Astrocyte (in vitro differentiated cells and primary cell): ENCODE measurements around the gene PTPRO. TPM values are rescaled to one million over a fixed set of nuclear protein-coding genes. Genes with fewer than 3 reads are reported as not detected.

Experiments used
- DNase-seq: peaks from one replicate; pipeline ENCODE4 v3.0.0-alpha.2; 2010; ENCODE audit warnings: low read depth
- FAIRE-seq: peaks from 2 replicates; lab custom pipeline; 2011; peaks lifted over from hg19 to GRCh38; lab: Jason Lieb, UNC
- H2AFZ ChIP-seq: 2 replicates; pipeline ENCODE4 v1.6.0; 2012; ENCODE audit warnings: low read depth, low read length, inconsistent platforms
- H3K27ac ChIP-seq: 2 replicates; pipeline ENCODE4 v1.5.1; 2011; ENCODE audit warnings: low read depth, low read length, inconsistent platforms
- H3K27me3 ChIP-seq: 2 replicates; pipeline ENCODE4 v1.6.0; 2011; ENCODE audit warnings: low read length, inconsistent platforms; ENCODE audit not compliant: insufficient read depth
- H3K36me3 ChIP-seq: 2 replicates; pipeline ENCODE4 v1.5.1; 2011; ENCODE audit warnings: low read length, inconsistent platforms; ENCODE audit not compliant: insufficient read depth
- H3K4me1 ChIP-seq: 2 replicates; pipeline ENCODE4 v1.5.1; 2011; ENCODE audit warnings: low read length, inconsistent platforms; ENCODE audit not compliant: insufficient read depth
- H3K4me2 ChIP-seq: 2 replicates; pipeline ENCODE4 v1.6.0; 2012; ENCODE audit warnings: low read length, inconsistent platforms
- H3K4me3 ChIP-seq: 2 replicates; pipeline ENCODE4 v1.5.1; 2011; ENCODE audit warnings: low read depth, mild to moderate bottlenecking, low read length, inconsistent platforms; ENCODE audit not compliant: insufficient read depth
- H3K79me2 ChIP-seq: 2 replicates; pipeline ENCODE4 v1.6.0; 2012; ENCODE audit warnings: mild to moderate bottlenecking, low read length, inconsistent platforms; ENCODE audit not compliant: insufficient read depth
- H3K9ac ChIP-seq: 2 replicates; pipeline ENCODE4 v1.6.0; 2012; ENCODE audit warnings: mild to moderate bottlenecking, low read length, inconsistent platforms
- H3K9me3 ChIP-seq: 2 replicates; pipeline ENCODE4 v1.5.1; 2012; ENCODE audit warnings: low read depth, mild to moderate bottlenecking, low read length, inconsistent platforms; ENCODE audit not compliant: insufficient read depth
- H4K20me1 ChIP-seq: 2 replicates; pipeline ENCODE4 v1.6.0; 2012; ENCODE audit warnings: low read length, inconsistent platforms; ENCODE audit not compliant: insufficient read depth
- H3K27ac Mint-ChIP-seq: one replicate; pipeline ENCODE4 v1.8.0; 2021; ENCODE audit warnings: mild to moderate bottlenecking, mixed read lengths; ENCODE audit not compliant: unreplicated experiment
- H3K27me3 Mint-ChIP-seq: one replicate; pipeline ENCODE4 v1.8.0; 2021; ENCODE audit warnings: low read depth, mixed read lengths; ENCODE audit not compliant: unreplicated experiment
- H3K36me3 Mint-ChIP-seq: one replicate; pipeline ENCODE4 v1.8.0; 2021; ENCODE audit warnings: low read depth, mixed read lengths; ENCODE audit not compliant: unreplicated experiment
- H3K4me1 Mint-ChIP-seq: one replicate; pipeline ENCODE4 v1.8.0; 2021; ENCODE audit warnings: low read depth, mixed read lengths; ENCODE audit not compliant: unreplicated experiment
- H3K4me3 Mint-ChIP-seq: one replicate; pipeline ENCODE4 v1.8.0; 2021; ENCODE audit warnings: mild to moderate bottlenecking, moderate library complexity, mixed read lengths; ENCODE audit not compliant: unreplicated experiment
- H3K9me3 Mint-ChIP-seq: one replicate; pipeline ENCODE4 v1.8.0; 2021; ENCODE audit warnings: mild to moderate bottlenecking, mixed read lengths; ENCODE audit not compliant: unreplicated experiment
- EZH2 ChIP-seq: IDR thresholded peaks from 2 replicates; pipeline ENCODE4 v1.6.1; 2012; ENCODE audit warnings: mild to moderate bottlenecking, low read length, inconsistent platforms; ENCODE audit not compliant: insufficient read depth
- total RNA-seq: library from RNA; stranded (reverse); gene quantifications from 2 replicates; pipeline ENCODE4 v1.2.1, GENCODE V29; 2021
- TF ChIP-seq, protein P1 (sequence below): IDR thresholded peaks from 2 replicates; pipeline ENCODE4 v1.5.1; 2011; ENCODE audit warnings: low read depth, mild to moderate bottlenecking, inconsistent platforms, low read length, moderate library complexity; ENCODE audit not compliant: insufficient read depth

PTPRO gene
- total RNA-seq, 1 donor from 2014 or later, result 0.39 TPM

DNA sequence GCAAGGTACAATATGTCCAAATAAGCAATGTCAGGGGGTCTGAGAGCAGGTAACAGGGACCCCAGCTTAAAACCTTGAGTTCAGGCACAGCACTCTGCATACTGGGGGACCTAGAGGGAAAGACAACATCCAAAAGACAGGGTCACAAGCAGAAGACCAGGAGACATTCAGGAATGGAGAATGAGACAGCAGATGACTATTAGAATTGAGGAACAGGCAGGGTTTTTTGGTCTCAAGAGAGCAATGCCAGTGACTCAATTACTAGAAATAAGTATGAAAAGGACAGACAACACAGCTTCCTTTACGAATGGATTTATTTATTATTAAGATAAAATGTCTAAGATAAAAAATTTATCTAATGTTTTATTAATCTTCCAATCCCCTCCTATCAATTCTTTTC is 223.0 kb downstream of the PTPRO start:
- H3K27ac Mint-ChIP-seq, result no peak overlapping the region
- Histone ChIP-seq H3K36me3 (no peaks in the 10 kb centered on the region), H3K4me1 (peaks cover 4% of the 10 kb centered on the region), H2AFZ (no peak overlapping the region), H4K20me1 (no peaks in the 10 kb centered on the region), H3K79me2 (no peaks in the 10 kb centered on the region), H3K9ac (no peak overlapping the region), H3K27ac (no peak overlapping the region), H3K27me3 (no peaks in the 10 kb centered on the region), H3K4me3 (no peak overlapping the region), H3K9me3 (no peaks in the 10 kb centered on the region), H3K4me2 (no peak overlapping the region)
- H3K36me3 Mint-ChIP-seq, result no peaks in the 10 kb centered on the region
- TF ChIP-seq, protein P1, sequence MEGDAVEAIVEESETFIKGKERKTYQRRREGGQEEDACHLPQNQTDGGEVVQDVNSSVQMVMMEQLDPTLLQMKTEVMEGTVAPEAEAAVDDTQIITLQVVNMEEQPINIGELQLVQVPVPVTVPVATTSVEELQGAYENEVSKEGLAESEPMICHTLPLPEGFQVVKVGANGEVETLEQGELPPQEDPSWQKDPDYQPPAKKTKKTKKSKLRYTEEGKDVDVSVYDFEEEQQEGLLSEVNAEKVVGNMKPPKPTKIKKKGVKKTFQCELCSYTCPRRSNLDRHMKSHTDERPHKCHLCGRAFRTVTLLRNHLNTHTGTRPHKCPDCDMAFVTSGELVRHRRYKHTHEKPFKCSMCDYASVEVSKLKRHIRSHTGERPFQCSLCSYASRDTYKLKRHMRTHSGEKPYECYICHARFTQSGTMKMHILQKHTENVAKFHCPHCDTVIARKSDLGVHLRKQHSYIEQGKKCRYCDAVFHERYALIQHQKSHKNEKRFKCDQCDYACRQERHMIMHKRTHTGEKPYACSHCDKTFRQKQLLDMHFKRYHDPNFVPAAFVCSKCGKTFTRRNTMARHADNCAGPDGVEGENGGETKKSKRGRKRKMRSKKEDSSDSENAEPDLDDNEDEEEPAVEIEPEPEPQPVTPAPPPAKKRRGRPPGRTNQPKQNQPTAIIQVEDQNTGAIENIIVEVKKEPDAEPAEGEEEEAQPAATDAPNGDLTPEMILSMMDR, result no peak
- TF ChIP-seq EZH2, result no peak
- FAIRE-seq (no peak), DNase-seq (no peak)
- peaks cover 9% of the 10 kb centered on the region for H3K4me1 Mint-ChIP-seq
- no peaks in the 10 kb centered on the region for H3K27me3 Mint-ChIP-seq
- no peak overlapping the region for H3K4me3 Mint-ChIP-seq
- H3K9me3 Mint-ChIP-seq, result no peaks in the 10 kb centered on the region

DNA sequence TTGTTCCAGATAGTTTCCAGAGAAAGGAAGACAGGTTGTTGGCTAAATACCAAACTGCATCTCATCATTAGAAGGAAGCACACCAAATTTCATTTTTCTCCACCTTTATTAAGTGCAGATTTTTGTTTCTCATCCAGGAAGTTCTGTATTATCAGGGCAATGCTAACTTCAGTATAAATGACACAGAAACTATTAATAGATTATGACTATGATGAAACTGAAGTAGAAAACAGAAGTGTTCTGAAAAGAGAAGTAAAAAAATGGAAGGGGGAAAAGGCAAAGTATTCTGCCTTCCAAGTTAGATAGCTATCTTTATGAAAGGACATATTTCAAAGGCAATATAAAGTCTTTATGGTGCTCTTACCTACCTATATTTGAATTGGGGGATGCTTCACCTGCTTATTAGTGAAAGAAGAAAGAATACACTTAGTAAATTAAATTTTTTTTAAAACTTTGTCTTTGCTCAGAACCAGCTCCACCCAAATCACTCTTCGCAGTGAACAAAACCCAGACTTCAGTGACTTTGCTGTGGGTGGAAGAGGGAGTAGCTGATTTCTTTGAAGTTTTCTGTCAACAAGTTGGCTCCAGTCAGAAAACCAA is 223.9 kb downstream of the PTPRO start:
- Histone ChIP-seq H3K4me3 (no peak overlapping the region), H3K27me3 (no peaks in the 10 kb centered on the region), H4K20me1 (no peaks in the 10 kb centered on the region), H3K4me1 (no peaks in the 10 kb centered on the region), H3K27ac (no peak overlapping the region), H3K36me3 (no peaks in the 10 kb centered on the region), H3K79me2 (no peaks in the 10 kb centered on the region), H3K9me3 (no peaks in the 10 kb centered on the region), H3K4me2 (no peak overlapping the region), H2AFZ (no peak overlapping the region), H3K9ac (no peak overlapping the region)
- DNase-seq (no peak), FAIRE-seq (no peak)
- Mint-ChIP-seq H3K4me1 (peaks cover 2% of the 10 kb centered on the region), H3K4me3 (no peak overlapping the region), H3K27me3 (no peaks in the 10 kb centered on the region), H3K27ac (no peak overlapping the region), H3K36me3 (no peaks in the 10 kb centered on the region), H3K9me3 (no peaks in the 10 kb centered on the region)
- TF ChIP-seq, protein P1, result no peak
- TF ChIP-seq EZH2, result no peak

GRCh38 chr12:15547063-15547462 is 224.8 kb downstream of the PTPRO start:
- no peak for FAIRE-seq
- H3K79me2 ChIP-seq, result no peaks in the 10 kb centered on the region
- H3K4me3 Mint-ChIP-seq, result no peak overlapping the region
- no peaks in the 10 kb centered on the region for H3K36me3 Mint-ChIP-seq
- H3K9ac ChIP-seq, result no peak overlapping the region
- H3K4me3 ChIP-seq, result no peak overlapping the region
- H3K9me3 ChIP-seq, result no peaks in the 10 kb centered on the region
- H3K4me1 Mint-ChIP-seq, result no peaks in the 10 kb centered on the region
- no peak overlapping the region for H3K27ac Mint-ChIP-seq
- no peaks in the 10 kb centered on the region for H3K9me3 Mint-ChIP-seq
- H3K4me2 ChIP-seq, result no peak overlapping the region
- no peaks in the 10 kb centered on the region for H3K27me3 ChIP-seq
- no peak overlapping the region for H3K27ac ChIP-seq
- no peak overlapping the region for H2AFZ ChIP-seq
- no peaks in the 10 kb centered on the region for H3K4me1 ChIP-seq
- H3K27me3 Mint-ChIP-seq, result no peaks in the 10 kb centered on the region
- no peak for DNase-seq
- TF ChIP-seq EZH2, result no peak
- TF ChIP-seq, protein P1, result no peak
- no peaks in the 10 kb centered on the region for H4K20me1 ChIP-seq
- H3K36me3 ChIP-seq, result no peaks in the 10 kb centered on the region
